MCF 10A (cell line): ENCODE results near the gene HAL. TPM values are rescaled to one million over a fixed set of nuclear protein-coding genes. Genes with fewer than 3 reads are reported as not detected.

Experiments used
- BruUV-seq: library from RNA; stranded (reverse); fragments of 400-500 nt; replicated peaks from 2 replicates; lab custom pipeline; 2021; lab: Mats Ljungman, UMichigan
- CTCF ChIA-PET: fragments of 300-600 bp; sonication (Branson Sonifier 250); formaldehyde crosslinking; extraction: SDS; loops from one replicate; lab custom pipeline; 2021; ENCODE audit warnings: antibody characterized with exemption, inconsistent platforms; lab: Yijun Ruan, JAX
- POLR2A ChIA-PET: fragments of 300-600, 350-650 bp; sonication (Branson Sonifier 250); formaldehyde crosslinking; extraction: SDS; loops from one replicate; lab custom pipeline; 2020; ENCODE audit warnings: antibody characterized with exemption, inconsistent platforms; lab: Yijun Ruan, JAX
- DNase-seq: peaks from one replicate; pipeline ENCODE4 v3.0.0-alpha.2; 2018; ENCODE audit not compliant: unreplicated experiment
- H3K27ac Mint-ChIP-seq: one replicate; pipeline ENCODE4 v1.8.0; 2022; ENCODE audit warnings: mild to moderate bottlenecking, low read depth, mixed read lengths; ENCODE audit not compliant: unreplicated experiment
- H3K27me3 Mint-ChIP-seq: one replicate; pipeline ENCODE4 v1.8.0; 2022; ENCODE audit warnings: mixed read lengths; ENCODE audit not compliant: insufficient read depth, unreplicated experiment
- H3K36me3 Mint-ChIP-seq: one replicate; pipeline ENCODE4 v1.8.0; 2022; ENCODE audit warnings: mild to moderate bottlenecking, moderate library complexity, mixed read lengths; ENCODE audit not compliant: insufficient read depth, unreplicated experiment
- H3K4me1 Mint-ChIP-seq: one replicate; pipeline ENCODE4 v1.8.0; 2022; ENCODE audit warnings: mixed read lengths; ENCODE audit not compliant: insufficient read depth, unreplicated experiment
- H3K4me3 Mint-ChIP-seq: one replicate; pipeline ENCODE4 v1.8.0; 2022; ENCODE audit warnings: mild to moderate bottlenecking, moderate library complexity, mixed read lengths; ENCODE audit not compliant: unreplicated experiment
- H3K9me3 Mint-ChIP-seq: one replicate; pipeline ENCODE4 v1.8.0; 2022; ENCODE audit warnings: mixed read lengths; ENCODE audit not compliant: unreplicated experiment
- CTCF ChIP-seq: fragments of 200-600 bp; IDR thresholded peaks from one replicate; pipeline ENCODE4 v1.8.0; 2022; ENCODE audit warnings: antibody characterized with exemption, mild to moderate bottlenecking; ENCODE audit not compliant: unreplicated experiment
- intact Hi-C: fragments of 100-400 bp; cut with micrococcal nuclease; formaldehyde crosslinking; loops from 2 replicates; pipeline ENCODE4 v1.14.1; 2022
- total RNA-seq: library from RNA; stranded (reverse); gene quantifications from 2 replicates; pipeline ENCODE4 v1.2.3, GENCODE V29; 2022

HAL gene
- total RNA-seq, 1 experiment from 2014 or later: 1.1 TPM

GRCh38 chr12:96026331-96026730 is 30.2 kb upstream of the HAL start:
- POLR2A ChIA-PET: no interaction called here
- Mint-ChIP-seq H3K27ac (no peak overlapping the region), H3K4me1 (peaks cover 13% of the 10 kb centered on the region), H3K9me3 (peaks cover 6% of the 10 kb centered on the region), H3K27me3 (no peaks in the 10 kb centered on the region), H3K4me3 (no peak overlapping the region), H3K36me3 (peaks cover 51% of the 10 kb centered on the region)
- BruUV-seq: no TSS peak
- DNase-seq: no peak
- intact Hi-C loops: no loop called here
- TF ChIP-seq CTCF: no peak
- CTCF ChIA-PET: interaction anchor here (0.7 to 0.9 kb wide), 3 partner anchors 9 to 15 kb away, joined by 3 to 6 read pairs (median 4); partner anchors contain the start of gene LTA4H

DNA sequence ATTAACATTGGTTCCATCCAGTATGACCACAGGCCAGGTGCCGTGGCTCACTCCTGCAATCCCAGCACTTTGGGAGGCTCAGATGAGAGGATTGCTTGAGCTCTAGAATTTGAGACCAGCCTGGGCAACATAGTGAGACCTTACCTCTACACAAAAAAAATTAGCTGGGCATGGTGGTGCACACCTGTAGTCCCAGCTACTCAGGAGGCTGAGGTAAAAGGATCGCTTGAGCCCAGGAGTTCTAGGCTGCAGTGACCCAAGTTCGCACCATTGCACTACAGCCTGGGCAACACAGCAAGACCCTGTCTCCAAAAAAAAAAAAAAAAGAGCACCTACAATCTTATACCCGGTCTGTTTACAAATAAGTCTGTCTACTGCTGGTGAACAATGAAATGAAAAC is 29.4 kb upstream of the HAL start:
- Mint-ChIP-seq H3K4me1 (peaks cover 10% of the 10 kb centered on the region), H3K4me3 (no peak overlapping the region), H3K27me3 (no peaks in the 10 kb centered on the region), H3K9me3 (peaks cover 5% of the 10 kb centered on the region), H3K36me3 (peaks cover 59% of the 10 kb centered on the region), H3K27ac (no peak overlapping the region)
- intact Hi-C loops: no loop called here
- POLR2A ChIA-PET: interaction anchor here (0.6 kb wide), 1 partner anchor 22 kb away, joined by 3 read pairs; no protein-coding TSS in a partner anchor
- CTCF ChIA-PET: interaction anchor here (0.6 to 0.9 kb wide), 6 partner anchors 10 to 495 kb away, joined by 3 to 6 read pairs (median 4); partner anchors contain the start of gene LTA4H
- no peak for DNase-seq
- BruUV-seq: no TSS peak
- no peak for TF ChIP-seq CTCF

DNA sequence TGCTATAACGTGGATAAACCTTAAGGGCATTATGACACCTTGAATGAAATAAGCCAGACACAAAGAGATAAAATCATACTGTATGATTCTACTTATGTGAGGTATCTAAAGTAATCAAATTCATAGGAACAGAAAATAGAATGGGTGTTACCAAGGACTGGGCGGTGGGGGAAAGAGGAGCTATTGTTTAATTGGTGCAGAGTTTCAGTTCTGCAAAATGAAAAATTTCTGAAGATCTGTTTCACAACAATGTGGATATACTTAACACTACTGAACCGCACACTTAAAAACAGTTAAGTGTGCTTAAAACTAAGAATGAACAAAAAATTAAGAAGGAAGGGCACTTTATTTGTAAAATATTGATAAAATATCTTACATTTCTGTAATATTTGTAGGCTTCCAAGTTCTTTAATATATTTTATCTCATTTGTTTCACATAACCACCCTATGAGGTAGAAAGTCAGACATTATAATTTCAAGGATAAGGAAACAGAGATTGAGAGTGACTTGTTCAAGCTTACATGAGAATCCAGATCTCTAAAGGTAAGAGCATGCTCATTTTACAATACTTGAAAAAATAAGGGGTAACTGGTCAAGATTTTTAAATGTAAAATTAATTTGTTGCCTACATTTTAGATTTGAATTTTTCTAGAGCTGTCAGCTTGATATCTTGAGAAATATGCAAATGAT is 24.3 kb upstream of the HAL start:
- no peak for TF ChIP-seq CTCF
- Mint-ChIP-seq H3K27me3 (no peaks in the 10 kb centered on the region), H3K4me3 (no peak overlapping the region), H3K36me3 (peaks cover 84% of the 10 kb centered on the region), H3K9me3 (no peaks in the 10 kb centered on the region), H3K4me1 (no peaks in the 10 kb centered on the region), H3K27ac (no peak overlapping the region)
- BruUV-seq: no TSS peak
- ChIA-PET CTCF (interaction anchor here (0.8 to 2.2 kb wide), 4 partner anchors 18 to 496 kb away, joined by 4 to 6 read pairs (median 4); no protein-coding TSS in a partner anchor), POLR2A (interaction anchor here (1.0 to 1.1 kb wide), 2 partner anchors 11 to 22 kb away, joined by 3 read pairs; no protein-coding TSS in a partner anchor)
- no peak for DNase-seq
- intact Hi-C loops: no loop called here

GRCh38 chr12:96015672-96016071 is 19.5 kb upstream of the HAL start:
- peak; percentile 43 for DNase-seq
- BruUV-seq: no TSS peak
- TF ChIP-seq CTCF: peak; percentile 9
- no peak overlapping the region for H3K27ac Mint-ChIP-seq
- no peaks in the 10 kb centered on the region for H3K4me1 Mint-ChIP-seq
- intact Hi-C loops: no loop called here
- POLR2A ChIA-PET: no interaction called here
- no peaks in the 10 kb centered on the region for H3K9me3 Mint-ChIP-seq
- H3K27me3 Mint-ChIP-seq: no peaks in the 10 kb centered on the region
- CTCF ChIA-PET: interaction anchor here (0.6 to 3.2 kb wide), 7 partner anchors 10 to 501 kb away, joined by 3 to 14 read pairs (median 5); no protein-coding TSS in a partner anchor
- peaks cover 74% of the 10 kb centered on the region for H3K36me3 Mint-ChIP-seq
- H3K4me3 Mint-ChIP-seq: no peak overlapping the region
